ENCODE measurements around the gene CDYL2. TPM values are rescaled to one million over a fixed set of nuclear protein-coding genes. Genes with fewer than 3 reads are reported as not detected.

CDYL2 gene
- total and polyA plus RNA-seq, 2 experiments from 2014 or later, result 2.1 to 5.2 TPM

DNA sequence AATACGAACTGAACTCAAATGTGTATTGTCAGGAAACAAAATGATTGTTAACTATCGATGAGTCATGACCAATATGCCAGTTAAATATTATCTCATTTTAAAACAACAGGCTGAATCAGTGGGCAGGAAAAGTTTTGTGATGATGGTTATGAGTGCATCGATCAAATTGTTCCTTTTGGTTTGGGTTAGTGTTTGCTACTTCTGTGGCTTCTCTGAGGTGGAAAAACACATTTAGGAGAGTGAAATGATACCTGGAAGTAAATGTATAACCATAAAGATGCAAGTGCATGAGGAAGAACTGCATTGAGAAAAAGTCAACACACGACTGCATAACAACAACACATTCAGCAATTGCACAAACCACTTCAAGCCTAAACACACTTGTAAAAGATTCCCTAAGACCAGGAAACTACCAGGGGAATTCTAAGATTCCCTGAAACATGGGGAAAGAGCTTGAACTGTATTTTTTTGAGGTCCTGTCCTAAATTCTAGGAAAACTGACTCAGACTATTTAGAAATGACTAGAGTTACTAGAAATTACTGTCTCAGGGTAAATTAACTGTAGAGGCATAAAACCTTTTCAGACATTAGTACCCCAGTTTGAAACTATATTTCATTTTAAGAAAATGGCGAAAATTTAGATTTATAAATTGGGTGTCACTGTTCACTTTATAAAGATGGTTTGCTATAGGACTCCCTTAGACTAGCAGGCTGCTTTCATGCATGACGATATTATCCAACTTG, 44.8 kb downstream of the CDYL2 start:
- no peak for DNase-seq

DNA sequence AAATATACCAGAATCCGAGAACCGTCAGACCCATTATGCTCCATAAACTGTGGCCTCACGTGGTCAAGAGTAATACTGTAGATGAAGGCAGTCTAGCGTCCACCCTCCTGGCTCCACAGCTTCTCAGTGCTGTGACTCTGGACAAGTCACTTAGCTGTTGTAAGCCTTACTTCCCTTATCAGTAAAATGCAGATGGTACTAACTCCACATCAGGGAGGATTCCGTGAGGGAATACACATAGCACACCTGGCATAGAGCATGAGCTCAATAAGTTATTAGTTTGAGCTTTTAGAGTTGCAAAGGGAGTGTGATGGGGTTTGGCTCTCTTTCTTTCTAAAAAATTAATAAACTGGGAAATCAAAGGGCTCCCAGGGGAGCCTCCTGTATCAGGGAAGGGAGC, 49.9 kb downstream of the CDYL2 start:
- Histone ChIP-seq H3K27ac (no peak overlapping the region), H3K9me2 (ENCODE audit: insufficient read depth) (no peaks in the 10 kb centered on the region), H3K27me3 (replicated peaks; ENCODE audit: insufficient read depth) (no peaks in the 10 kb centered on the region), H3K9ac (no peak overlapping the region), H3K4me1 (ENCODE audit: insufficient read depth) (peaks cover 8% of the 10 kb centered on the region; the same call in 1 of the 2 replicates), H2AFZ (no peak overlapping the region), H3K4me2 (ENCODE audit: unreplicated experiment) (no peak overlapping the region), H3K79me2 (ENCODE audit: insufficient read depth) (peaks cover 18% of the 10 kb centered on the region; the same call in 1 of the 2 replicates), H3F3A (ENCODE audit: insufficient read depth) (peaks cover 12% of the 10 kb centered on the region; the same call in 1 of the 2 replicates), H3K9me3 (ENCODE audit: low read depth) (no peaks in the 10 kb centered on the region), H3K36me3 (ENCODE audit: low read depth) (no peaks in the 10 kb centered on the region), H3K4me3 (no peak overlapping the region), H4K20me1 (ENCODE audit: insufficient read depth) (no peaks in the 10 kb centered on the region)
- in situ Hi-C loops (cut with MboI), result no loop called here
- 97 to 98% methylated on average over 5 of the region's 5 CpGs for WGBS, 2 experiments (ENCODE audit: low coverage in 1 of 2, low lambda C conversion rate in 2 of 2, missing lambda C conversion rate in 2 of 2)
- DNase-seq, result no peak
- no peak for TF ChIP-seq EZH2phosphoT487 (IDR thresholded peaks at IDR 0.05; ENCODE audit: insufficient read depth, low read depth)
- no peak for TF ChIP-seq EZH2 (IDR thresholded peaks at IDR 0.05; ENCODE audit: insufficient read depth, poor library complexity, severe bottlenecking)

More for the DNA sequence above, 44.8 kb downstream of the CDYL2 start:
- no peak overlapping the region for H3K27ac ChIP-seq
- 0 out of 2 replicates have a peak, but pooled peaks cover 7% of the 10 kb centered on the region for H3K79me2 ChIP-seq (ENCODE audit: insufficient read depth)
- no peaks in the 10 kb centered on the region for H3F3A ChIP-seq (ENCODE audit: insufficient read depth)
- no peak overlapping the region for H2AFZ ChIP-seq
- H4K20me1 ChIP-seq (ENCODE audit: insufficient read depth), result no peaks in the 10 kb centered on the region
- 81 to 84% methylated on average over 6 of the region's 6 CpGs for WGBS, 2 experiments (ENCODE audit: low coverage in 1 of 2, low lambda C conversion rate in 2 of 2, missing lambda C conversion rate in 2 of 2)
- TF ChIP-seq EZH2 (IDR thresholded peaks at IDR 0.05; ENCODE audit: insufficient read depth, poor library complexity, severe bottlenecking), result no peak
- no peak for TF ChIP-seq EZH2phosphoT487 (IDR thresholded peaks at IDR 0.05; ENCODE audit: insufficient read depth, low read depth)
- no peak overlapping the region for H3K4me3 ChIP-seq
- in situ Hi-C loops (cut with MboI), result no loop called here
- H3K9ac ChIP-seq, result no peak overlapping the region
- no peaks in the 10 kb centered on the region for H3K27me3 ChIP-seq (replicated peaks; ENCODE audit: insufficient read depth)
- H3K9me2 ChIP-seq (ENCODE audit: insufficient read depth), result no peaks in the 10 kb centered on the region
- H3K36me3 ChIP-seq (ENCODE audit: low read depth), result no peaks in the 10 kb centered on the region
- no peaks in the 10 kb centered on the region for H3K9me3 ChIP-seq (ENCODE audit: low read depth)
- no peaks in the 10 kb centered on the region for H3K4me1 ChIP-seq (ENCODE audit: insufficient read depth)
- no peak overlapping the region for H3K4me2 ChIP-seq (ENCODE audit: unreplicated experiment)

DNA sequence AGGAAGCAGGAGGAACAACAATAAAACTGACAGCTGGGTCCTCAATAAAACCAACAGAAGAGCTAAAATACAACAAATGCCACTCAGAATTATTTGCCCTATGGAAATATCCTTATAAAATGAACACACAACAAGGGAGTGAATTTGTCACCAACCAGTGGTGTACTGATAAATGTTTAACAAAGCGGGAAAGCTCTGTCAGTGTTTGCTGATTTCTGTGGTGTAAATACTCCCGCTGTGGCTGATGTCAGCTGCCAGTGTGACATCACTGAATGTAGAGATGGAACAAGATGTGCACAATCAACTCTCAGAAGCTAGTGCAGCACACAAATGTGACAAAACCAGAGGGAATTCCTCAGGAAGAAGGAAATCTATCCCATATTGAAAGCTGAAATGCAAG, 51.9 kb downstream of the CDYL2 start:
- H3K79me2 ChIP-seq (ENCODE audit: insufficient read depth), result peaks cover 24% of the 10 kb centered on the region
- H3K27me3 ChIP-seq (replicated peaks; ENCODE audit: insufficient read depth), result no peaks in the 10 kb centered on the region
- WGBS, 2 experiments (ENCODE audit: low coverage in 1 of 2, low lambda C conversion rate in 2 of 2, missing lambda C conversion rate in 2 of 2), result 97 to 100% methylated on average over 2 of the region's 2 CpGs
- no peak overlapping the region for H2AFZ ChIP-seq
- no peak overlapping the region for H3K9ac ChIP-seq
- H3K4me1 ChIP-seq (ENCODE audit: insufficient read depth), result peaks cover 8% of the 10 kb centered on the region; the same call in 1 of the 2 replicates
- H3K36me3 ChIP-seq (ENCODE audit: low read depth), result no peaks in the 10 kb centered on the region
- no peak overlapping the region for H3K27ac ChIP-seq
- H3K9me3 ChIP-seq (ENCODE audit: low read depth), result no peaks in the 10 kb centered on the region
- DNase-seq, result no peak
- H3F3A ChIP-seq (ENCODE audit: insufficient read depth), result peaks cover 12% of the 10 kb centered on the region; the same call in 1 of the 2 replicates
- TF ChIP-seq EZH2 (IDR thresholded peaks at IDR 0.05; ENCODE audit: insufficient read depth, poor library complexity, severe bottlenecking), result no peak
- TF ChIP-seq EZH2phosphoT487 (IDR thresholded peaks at IDR 0.05; ENCODE audit: insufficient read depth, low read depth), result no peak
- no peaks in the 10 kb centered on the region for H3K9me2 ChIP-seq (ENCODE audit: insufficient read depth)
- no peak overlapping the region for H3K4me3 ChIP-seq
- H4K20me1 ChIP-seq (ENCODE audit: insufficient read depth), result no peaks in the 10 kb centered on the region
- no peak overlapping the region for H3K4me2 ChIP-seq (ENCODE audit: unreplicated experiment)
- in situ Hi-C loops (cut with MboI), result no loop called here

DNA sequence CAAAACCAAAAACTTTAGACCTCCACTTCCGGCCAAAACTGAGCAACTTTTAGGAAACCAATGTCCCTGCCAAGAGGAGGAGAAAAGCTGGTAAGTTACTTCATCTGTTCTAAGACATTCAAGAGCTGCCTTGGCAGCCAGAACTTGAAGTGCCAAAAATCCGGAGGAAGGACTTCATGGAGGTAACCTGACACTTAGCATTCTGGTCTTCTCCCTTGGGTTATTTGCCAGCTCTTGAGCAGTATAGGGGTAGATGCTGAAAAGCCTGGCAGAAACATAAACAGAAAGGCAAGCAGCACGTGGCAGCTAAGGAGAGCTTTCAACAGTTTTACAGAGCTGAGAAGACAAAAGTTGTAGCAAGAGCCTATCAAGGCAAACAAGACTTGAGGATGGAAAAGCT, 53.2 kb downstream of the CDYL2 start:
- DNase-seq, result peak; percentile 72
- Histone ChIP-seq H3K4me3 (peak overlapping the region; percentile 65), H3K9me2 (ENCODE audit: insufficient read depth) (no peaks in the 10 kb centered on the region), H3K27me3 (replicated peaks; ENCODE audit: insufficient read depth) (no peaks in the 10 kb centered on the region), H3K9ac (peak overlapping the region; percentile 37), H3K4me2 (ENCODE audit: unreplicated experiment) (peak overlapping the region; percentile 78), H3K79me2 (ENCODE audit: insufficient read depth) (peaks cover 37% of the 10 kb centered on the region), H3K9me3 (ENCODE audit: low read depth) (no peaks in the 10 kb centered on the region), H3K36me3 (ENCODE audit: low read depth) (no peaks in the 10 kb centered on the region), H3F3A (ENCODE audit: insufficient read depth) (peaks cover 12% of the 10 kb centered on the region; the same call in 1 of the 2 replicates), H4K20me1 (ENCODE audit: insufficient read depth) (no peaks in the 10 kb centered on the region), H3K27ac (peak overlapping the region; percentile 25), H3K4me1 (ENCODE audit: insufficient read depth) (peaks cover 8% of the 10 kb centered on the region; the same call in 1 of the 2 replicates), H2AFZ (peak overlapping the region; percentile 83)
- in situ Hi-C loops (cut with MboI), result no loop called here
- WGBS, 2 experiments (ENCODE audit: low coverage in 1 of 2, low lambda C conversion rate in 2 of 2, missing lambda C conversion rate in 2 of 2), result 2 to 3% methylated on average over 3 of the region's 3 CpGs
- TF ChIP-seq EZH2phosphoT487 (IDR thresholded peaks at IDR 0.05; ENCODE audit: insufficient read depth, low read depth), result no peak
- no peak for TF ChIP-seq EZH2 (IDR thresholded peaks at IDR 0.05; ENCODE audit: insufficient read depth, poor library complexity, severe bottlenecking)
